BE2C (cell line): ENCODE results near the gene CRAT.
A peak's percentile ranks its signal among the peaks of the same experiment; 100 is the strongest.

Source experiments
- DNase-seq: peaks from one replicate; pipeline ENCODE4 v3.0.0-alpha.2; 2020
- H3K27me3 ChIP-seq: fragments of 250-450 bp; sonication (Bioruptor Pico); 2 replicates; pipeline ENCODE4 v1.5.1; 2020; ENCODE audit warnings: mild to moderate bottlenecking
- H3K36me3 ChIP-seq: fragments of 250-450 bp; sonication (Bioruptor Pico); 2 replicates; pipeline ENCODE4 v1.5.1; 2020; ENCODE audit warnings: mild to moderate bottlenecking
- H3K4me1 ChIP-seq: fragments of 250-450 bp; sonication (Bioruptor Pico); 2 replicates; pipeline ENCODE4 v1.5.1; 2020
- H3K4me3 ChIP-seq: 2 replicates; pipeline ENCODE4 v1.5.1; 2011; ENCODE audit warnings: low read depth, low read length
- H3K9me3 ChIP-seq: fragments of 250-450 bp; sonication (Bioruptor Pico); 2 replicates; pipeline ENCODE4 v1.5.1; 2020
- TF ChIP-seq, protein P1 (sequence below): IDR thresholded peaks from 2 replicates; pipeline ENCODE4 v1.5.1; 2012; ENCODE audit warnings: mild to moderate bottlenecking, low read depth, low read length

CRAT gene

DNA sequence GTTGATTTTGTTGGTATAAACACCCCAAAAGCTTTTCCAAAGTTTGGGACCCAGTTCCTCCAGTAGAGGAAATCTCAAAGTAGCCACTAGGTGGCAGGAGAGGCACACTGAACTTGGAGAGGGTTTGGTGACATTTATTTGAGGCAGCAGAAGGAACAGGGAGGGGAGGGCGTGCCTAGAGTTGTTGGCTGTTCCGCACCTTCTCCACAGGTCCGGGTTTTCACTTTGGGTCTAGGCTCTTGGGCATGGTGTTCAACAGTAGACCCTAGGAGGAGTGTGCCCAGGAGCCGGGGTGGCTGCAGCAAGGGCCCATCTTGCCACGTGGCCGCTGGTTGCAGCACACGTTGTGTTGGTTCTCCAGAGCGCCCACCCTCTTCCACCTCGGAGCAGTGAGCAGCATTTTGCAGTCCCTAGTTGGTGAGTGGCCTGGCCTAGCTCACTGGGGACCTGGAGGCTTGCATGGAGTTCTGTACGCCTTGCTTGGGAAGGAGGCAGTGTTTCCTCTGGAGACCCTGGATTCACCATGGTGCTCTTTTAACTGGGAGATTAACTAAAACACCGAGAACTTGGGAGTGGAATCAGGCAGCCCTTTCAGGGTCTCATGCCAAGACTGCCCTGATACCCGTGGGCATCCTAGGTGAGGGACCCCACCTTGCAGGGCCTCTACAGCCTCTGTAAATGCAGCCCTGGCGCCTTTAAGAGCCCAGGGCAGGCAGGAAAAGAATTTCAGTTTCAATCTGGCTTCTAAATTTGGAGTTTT, 28.8 kb upstream of the CRAT start:
- peak; percentile 83 for DNase-seq
- Histone ChIP-seq H3K36me3 (peaks cover 28% of the 10 kb centered on the region), H3K4me1 (peaks cover 30% of the 10 kb centered on the region), H3K4me3 (peak overlapping the region; percentile 55), H3K9me3 (no peaks in the 10 kb centered on the region), H3K27me3 (no peaks in the 10 kb centered on the region)
- TF ChIP-seq, protein P1, sequence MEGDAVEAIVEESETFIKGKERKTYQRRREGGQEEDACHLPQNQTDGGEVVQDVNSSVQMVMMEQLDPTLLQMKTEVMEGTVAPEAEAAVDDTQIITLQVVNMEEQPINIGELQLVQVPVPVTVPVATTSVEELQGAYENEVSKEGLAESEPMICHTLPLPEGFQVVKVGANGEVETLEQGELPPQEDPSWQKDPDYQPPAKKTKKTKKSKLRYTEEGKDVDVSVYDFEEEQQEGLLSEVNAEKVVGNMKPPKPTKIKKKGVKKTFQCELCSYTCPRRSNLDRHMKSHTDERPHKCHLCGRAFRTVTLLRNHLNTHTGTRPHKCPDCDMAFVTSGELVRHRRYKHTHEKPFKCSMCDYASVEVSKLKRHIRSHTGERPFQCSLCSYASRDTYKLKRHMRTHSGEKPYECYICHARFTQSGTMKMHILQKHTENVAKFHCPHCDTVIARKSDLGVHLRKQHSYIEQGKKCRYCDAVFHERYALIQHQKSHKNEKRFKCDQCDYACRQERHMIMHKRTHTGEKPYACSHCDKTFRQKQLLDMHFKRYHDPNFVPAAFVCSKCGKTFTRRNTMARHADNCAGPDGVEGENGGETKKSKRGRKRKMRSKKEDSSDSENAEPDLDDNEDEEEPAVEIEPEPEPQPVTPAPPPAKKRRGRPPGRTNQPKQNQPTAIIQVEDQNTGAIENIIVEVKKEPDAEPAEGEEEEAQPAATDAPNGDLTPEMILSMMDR: peak; percentile 94

DNA sequence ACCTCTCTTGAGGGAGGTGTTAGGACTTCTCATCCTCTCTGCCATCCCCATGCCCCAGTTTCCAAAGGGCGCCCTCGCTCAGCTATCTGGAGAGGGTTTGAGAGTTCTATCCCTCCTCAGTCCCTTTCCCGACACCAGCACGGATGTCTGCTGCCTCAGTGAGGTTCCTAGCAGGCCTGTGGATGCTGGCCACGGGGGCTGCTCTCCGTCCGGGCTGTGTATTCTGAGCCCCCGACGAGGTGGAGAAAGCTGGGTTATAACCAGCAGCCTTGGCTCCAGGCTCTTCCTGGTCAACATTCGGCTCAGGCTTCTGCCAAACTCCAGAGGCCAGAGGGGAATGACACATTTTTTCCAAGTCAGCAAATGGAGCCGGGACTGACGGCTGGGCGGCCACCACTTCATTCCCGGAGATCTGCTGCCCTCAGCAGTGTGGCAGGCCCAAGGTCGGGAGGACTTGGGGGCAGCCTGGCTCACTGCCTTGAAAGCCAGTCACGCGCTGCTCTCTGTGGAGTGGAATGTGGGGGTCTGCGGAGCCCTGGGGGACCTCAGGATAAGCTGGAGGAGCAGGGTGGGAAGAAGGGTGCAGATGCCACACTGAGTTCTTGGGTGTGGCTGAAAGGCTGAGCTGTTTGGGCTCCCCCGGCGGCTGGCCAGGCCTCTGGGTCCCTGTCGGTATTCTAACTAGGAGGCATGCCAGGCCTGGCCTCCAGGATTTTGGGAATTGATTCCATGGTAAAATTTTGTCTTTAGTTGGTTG, 28.1 kb upstream of the CRAT start:
- Histone ChIP-seq H3K27me3 (no peaks in the 10 kb centered on the region), H3K9me3 (no peaks in the 10 kb centered on the region), H3K4me3 (no peak overlapping the region), H3K36me3 (peaks cover 24% of the 10 kb centered on the region), H3K4me1 (peaks cover 30% of the 10 kb centered on the region)
- TF ChIP-seq, protein P1: no peak
- DNase-seq: no peak

DNA sequence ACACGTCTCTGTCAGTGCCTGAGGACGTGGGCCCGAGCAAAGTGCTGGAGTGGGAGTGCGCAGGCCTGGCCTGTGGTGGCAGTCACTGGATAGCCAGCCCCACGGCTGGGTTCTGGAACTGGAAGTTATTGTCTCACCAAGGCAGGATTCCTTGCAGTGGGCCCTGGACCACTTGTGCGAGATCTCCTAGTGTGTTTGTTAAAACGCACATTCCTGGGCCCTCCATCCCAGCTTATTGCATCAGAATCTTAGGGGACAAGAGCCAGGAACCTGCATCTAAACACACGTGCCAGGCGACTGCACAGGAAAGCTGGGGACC, 27.5 kb upstream of the CRAT start:
- TF ChIP-seq, protein P1: no peak
- Histone ChIP-seq H3K36me3 (peaks cover 24% of the 10 kb centered on the region), H3K4me1 (peaks cover 29% of the 10 kb centered on the region), H3K9me3 (no peaks in the 10 kb centered on the region), H3K27me3 (no peaks in the 10 kb centered on the region), H3K4me3 (no peak overlapping the region)
- DNase-seq: no peak

DNA sequence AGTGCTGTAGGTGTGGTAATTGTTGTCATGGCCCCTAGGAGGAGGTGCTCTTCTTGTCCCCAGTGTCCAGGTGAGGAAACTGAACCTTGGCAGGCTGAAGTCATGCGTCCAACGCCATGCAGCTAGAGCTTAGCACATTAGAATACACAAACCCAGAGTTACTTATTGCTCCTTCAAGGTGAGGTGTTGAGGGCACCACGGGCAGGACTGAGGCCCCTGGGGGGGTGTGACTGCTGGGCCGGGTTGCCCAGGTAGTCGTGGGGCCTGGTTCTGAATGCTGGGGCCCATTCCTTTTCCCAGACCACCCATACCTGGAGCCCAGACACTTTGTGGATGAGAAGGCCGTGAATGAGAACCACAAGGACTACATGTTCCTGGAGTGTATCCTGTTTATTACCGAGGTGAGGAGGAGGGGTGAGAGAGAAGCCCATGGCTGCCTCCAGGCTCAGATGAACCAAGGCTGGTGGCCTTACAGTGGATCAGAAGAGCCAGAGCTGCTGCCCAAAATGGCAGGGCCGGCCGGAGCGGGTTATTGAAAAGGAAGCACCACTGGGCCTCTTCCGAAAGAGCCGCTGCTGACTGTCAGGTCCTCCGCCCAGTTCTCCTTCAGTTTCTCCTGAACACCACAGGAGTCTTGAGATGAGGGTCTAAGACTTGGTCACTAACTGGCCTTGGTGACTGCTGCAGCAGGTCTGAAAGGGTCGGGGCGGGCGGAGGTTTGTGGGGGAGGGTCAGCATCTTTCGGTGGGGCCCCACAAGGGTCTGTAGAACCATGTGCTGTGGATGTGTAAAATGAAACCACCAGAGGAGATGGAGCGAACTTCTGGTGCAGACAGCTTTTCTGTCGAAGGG, 26.9 kb upstream of the CRAT start:
- Histone ChIP-seq H3K36me3 (peaks cover 19% of the 10 kb centered on the region), H3K9me3 (no peaks in the 10 kb centered on the region), H3K4me3 (no peak overlapping the region), H3K4me1 (peaks cover 24% of the 10 kb centered on the region), H3K27me3 (no peaks in the 10 kb centered on the region)
- DNase-seq: no peak
- TF ChIP-seq, protein P1: no peak

DNA sequence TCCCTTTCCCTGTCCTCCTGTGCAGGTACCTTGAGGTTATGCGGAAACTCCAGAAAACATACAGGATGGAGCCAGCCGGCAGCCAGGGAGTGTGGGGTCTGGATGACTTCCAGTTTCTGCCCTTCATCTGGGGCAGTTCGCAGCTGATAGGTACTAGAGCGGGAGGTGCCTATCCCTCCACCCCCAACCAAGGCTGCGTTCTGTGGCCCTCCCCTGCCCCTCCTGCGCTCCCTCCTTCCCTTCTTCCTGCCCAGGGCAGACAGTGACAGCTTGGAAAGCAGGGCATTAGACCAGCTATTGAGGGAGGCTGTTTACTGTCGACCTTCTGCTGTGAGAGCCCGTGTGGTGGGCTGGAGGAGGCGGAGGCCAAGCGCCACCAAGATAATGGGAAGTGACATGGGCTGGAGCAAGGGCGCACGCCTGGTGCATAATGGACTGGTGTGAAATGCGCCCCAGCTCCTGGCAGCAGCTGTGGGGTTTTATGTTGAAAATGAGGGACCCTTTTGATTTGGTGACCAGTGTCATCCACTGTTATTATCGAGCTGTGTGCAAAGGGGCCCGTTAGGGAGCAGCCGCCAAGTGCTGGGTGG, 25.9 kb upstream of the CRAT start:
- Histone ChIP-seq H3K4me1 (peaks cover 16% of the 10 kb centered on the region), H3K27me3 (no peaks in the 10 kb centered on the region), H3K9me3 (no peaks in the 10 kb centered on the region), H3K36me3 (peaks cover 17% of the 10 kb centered on the region), H3K4me3 (no peak overlapping the region)
- DNase-seq: no peak
- TF ChIP-seq, protein P1: no peak
